SU-DHL-6 (cell line): ENCODE data around the gene PFDN2.

Experiments used
- CTCF ChIP-seq: fragments of 200-600 bp; sonication (generic); IDR thresholded peaks from one replicate; pipeline ENCODE4 v1.5.1; 2017; ENCODE audit warnings: antibody characterized with exemption, mild to moderate bottlenecking, low read length, moderate library complexity; ENCODE audit not compliant: insufficient read depth, poor library complexity, severe bottlenecking
- EZH2phosphoT487 ChIP-seq: fragments of 200-600 bp; sonication (generic), shearing (Covaris generic); conservative IDR thresholded peaks from 2 replicates; pipeline ENCODE4 v1.6.1; 2018; ENCODE audit warnings: mild to moderate bottlenecking, antibody characterized with exemption, low read length, moderate library complexity, mixed read lengths

- no peak for TF ChIP-seq EZH2phosphoT487
- no peak for TF ChIP-seq CTCF
These were observed 29.2 kb downstream of the PFDN2 start for GRCh38 chr1:161088587-161089110.
